IPS-20b (cell line): Measurements from ENCODE around the gene SLC25A34.
"Not testable (repeated sequence)": the region's sequence is repeated elsewhere in the genome, so short reads cannot be mapped to it uniquely, and the experiment has no call there.

Source experiments
- H3K27ac ChIP-seq: one replicate; pipeline ENCODE4 v1.5.1; 2013; ENCODE audit warnings: low read length
- H3K27me3 ChIP-seq: 2 replicates; pipeline ENCODE4 v1.6.1; 2013; ENCODE audit warnings: mild to moderate bottlenecking, low read length, inconsistent platforms; ENCODE audit not compliant: insufficient read depth
- H3K36me3 ChIP-seq: 2 replicates; pipeline ENCODE4 v1.6.1; 2013; ENCODE audit warnings: low read depth, mild to moderate bottlenecking, inconsistent platforms, low read length, moderate library complexity; ENCODE audit not compliant: insufficient read depth
- H3K4me1 ChIP-seq: 2 replicates; pipeline ENCODE4 v1.6.1; 2013; ENCODE audit warnings: mild to moderate bottlenecking, control low read depth, inconsistent platforms, low read length, moderate library complexity; ENCODE audit not compliant: insufficient read depth
- H3K4me3 ChIP-seq: 2 replicates; pipeline ENCODE4 v1.5.1; 2013; ENCODE audit warnings: mild to moderate bottlenecking, low read length, inconsistent platforms
- H3K9ac ChIP-seq: 2 replicates; pipeline ENCODE4 v1.6.1; 2013; ENCODE audit warnings: low read depth, mild to moderate bottlenecking, inconsistent platforms, low read length, moderate library complexity
- H3K9me3 ChIP-seq: 2 replicates; pipeline ENCODE4 v1.6.1; 2013; ENCODE audit warnings: mild to moderate bottlenecking, low read depth, low read length, inconsistent platforms; ENCODE audit not compliant: insufficient read depth

Gene SLC25A34

DNA sequence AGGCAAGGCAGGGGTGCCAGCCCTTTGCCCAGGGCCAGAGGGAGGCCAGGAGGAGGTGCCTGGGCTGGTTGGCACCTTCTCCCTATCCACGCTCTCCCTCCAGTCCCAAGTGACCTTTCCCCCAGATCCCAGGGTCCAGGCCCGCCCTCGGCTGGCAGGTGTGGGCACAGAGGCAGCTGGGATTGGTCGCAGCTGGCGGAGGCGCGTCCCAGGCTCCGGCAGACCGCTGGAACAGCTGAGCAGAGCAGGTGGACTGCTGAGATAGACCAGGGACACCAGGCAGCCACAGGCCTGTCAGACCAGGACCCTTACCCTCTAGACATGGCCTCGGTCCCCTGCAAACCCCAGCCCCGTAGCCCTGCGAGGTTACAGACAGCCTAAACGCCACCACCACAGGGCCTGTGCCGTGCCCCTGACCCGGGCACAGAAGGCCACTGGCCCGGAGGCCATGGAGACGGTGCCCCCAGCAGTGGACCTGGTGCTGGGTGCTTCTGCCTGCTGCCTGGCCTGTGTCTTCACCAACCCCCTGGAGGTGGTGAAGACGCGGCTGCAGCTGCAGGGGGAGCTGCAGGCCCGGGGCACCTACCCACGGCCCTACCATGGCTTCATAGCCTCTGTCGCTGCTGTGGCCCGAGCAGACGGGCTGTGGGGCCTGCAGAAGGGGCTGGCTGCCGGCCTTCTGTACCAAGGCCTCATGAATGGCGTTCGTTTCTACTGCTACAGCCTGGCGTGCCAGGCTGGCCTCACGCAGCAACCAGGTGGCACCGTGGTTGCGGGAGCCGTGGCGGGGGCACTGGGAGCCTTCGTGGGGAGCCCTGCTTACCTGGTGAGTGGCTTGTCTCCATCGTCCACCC, at the start of gene SLC25A34:
Gene SLC25A34 (plus strand): TSS at position 221 of the 854 bp plus-strand sequence. CDS start 228 bp downstream, at position 449.
- Histone ChIP-seq H3K9ac (no peak within 1 kb of the TSS; the same call in 1 of the 2 replicates), H3K9me3 (no peaks in the 10 kb centered on the region), H3K4me3 (no peak within 1 kb of the TSS), H3K36me3 (peaks cover 29% of the 10 kb centered on the region), H3K27ac (no peak within 1 kb of the TSS), H3K27me3 (no peaks in the 10 kb centered on the region), H3K4me1 (no peaks in the 10 kb centered on the region)

DNA sequence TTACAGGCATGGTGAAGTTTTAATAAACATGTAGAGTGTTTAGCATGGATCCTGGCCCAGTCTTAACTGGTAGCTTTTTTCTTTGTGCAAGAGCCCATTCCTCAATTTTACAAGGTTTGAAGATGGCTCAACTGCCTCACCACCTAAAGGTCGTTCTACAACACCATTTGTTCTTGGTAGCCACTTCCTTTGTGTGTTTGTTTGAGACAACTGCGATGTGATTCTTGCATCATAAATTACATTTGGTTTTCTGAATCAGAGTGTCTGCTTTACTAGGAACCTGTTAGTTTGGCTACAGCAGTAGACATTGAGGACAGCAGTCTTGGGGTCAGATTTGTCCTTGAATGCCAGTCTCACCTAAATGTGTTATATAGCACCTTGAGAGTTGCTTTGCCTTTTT, 48.6 kb upstream of the SLC25A34 start:
- Histone ChIP-seq H3K27me3 (no peaks in the 10 kb centered on the region), H3K9ac (no peak overlapping the region), H3K4me1 (0 out of 2 replicates have a peak, but pooled peaks cover 3% of the 10 kb centered on the region), H3K27ac (no peak overlapping the region), H3K9me3 (no peaks in the 10 kb centered on the region), H3K36me3 (no peaks in the 10 kb centered on the region), H3K4me3 (no peak overlapping the region)

- no peaks in the 10 kb centered on the region for H3K27me3 ChIP-seq
- no peak overlapping the region for H3K9ac ChIP-seq
- H3K27ac ChIP-seq: no peak overlapping the region
- no peaks in the 10 kb centered on the region for H3K36me3 ChIP-seq
- 0 out of 2 replicates have a peak, but pooled peaks cover 3% of the 10 kb centered on the region for H3K4me1 ChIP-seq
- H3K9me3 ChIP-seq: no peaks in the 10 kb centered on the region
- no peak overlapping the region for H3K4me3 ChIP-seq
Measured at GRCh38 chr1:15690317-15690716, 45.7 kb upstream of the SLC25A34 start.

DNA sequence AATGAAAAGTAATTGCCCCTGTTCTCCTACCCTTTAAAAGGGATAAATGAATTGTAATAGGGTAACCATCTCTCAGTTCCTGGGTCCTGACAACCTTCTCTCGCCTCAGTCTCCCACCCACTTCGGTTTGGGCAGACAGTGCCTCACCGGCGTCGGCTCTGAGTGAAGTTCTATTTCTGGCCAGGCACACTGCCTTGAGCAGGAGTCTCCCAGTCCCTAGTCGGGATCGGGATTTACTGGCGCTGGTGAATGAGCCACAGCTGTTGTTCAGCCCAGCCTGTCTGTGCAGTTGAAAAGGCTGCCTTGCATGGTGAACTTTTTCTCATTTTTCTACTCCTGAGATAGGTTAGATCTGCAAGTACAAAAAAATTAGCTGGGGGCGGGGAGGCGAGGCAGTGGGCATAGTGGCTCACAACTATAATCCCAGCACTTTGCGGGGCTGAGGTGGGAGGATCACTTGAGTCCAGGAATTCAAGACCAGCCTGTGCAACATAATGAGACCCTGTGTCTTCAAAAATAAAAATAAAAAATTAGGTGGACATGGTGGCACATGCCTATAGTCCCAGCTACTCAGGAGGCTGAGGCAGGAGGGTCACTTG, 44.5 kb upstream of the SLC25A34 start:
- no peak overlapping the region for H3K4me3 ChIP-seq
- no peaks in the 10 kb centered on the region for H3K36me3 ChIP-seq
- no peaks in the 10 kb centered on the region for H3K4me1 ChIP-seq
- no peak overlapping the region for H3K9ac ChIP-seq
- no peaks in the 10 kb centered on the region for H3K9me3 ChIP-seq
- H3K27ac ChIP-seq: no peak overlapping the region
- H3K27me3 ChIP-seq: no peaks in the 10 kb centered on the region

- no peaks in the 10 kb centered on the region for H3K9me3 ChIP-seq
- H3K27ac ChIP-seq: no peak overlapping the region
- H3K4me1 ChIP-seq: no peaks in the 10 kb centered on the region
- H3K9ac ChIP-seq: no peak overlapping the region
- H3K36me3 ChIP-seq: no peaks in the 10 kb centered on the region
- H3K27me3 ChIP-seq: no peaks in the 10 kb centered on the region
- no peak overlapping the region for H3K4me3 ChIP-seq
Measured at GRCh38 chr1:15692121-15692682, 43.9 kb upstream of the SLC25A34 start.

DNA sequence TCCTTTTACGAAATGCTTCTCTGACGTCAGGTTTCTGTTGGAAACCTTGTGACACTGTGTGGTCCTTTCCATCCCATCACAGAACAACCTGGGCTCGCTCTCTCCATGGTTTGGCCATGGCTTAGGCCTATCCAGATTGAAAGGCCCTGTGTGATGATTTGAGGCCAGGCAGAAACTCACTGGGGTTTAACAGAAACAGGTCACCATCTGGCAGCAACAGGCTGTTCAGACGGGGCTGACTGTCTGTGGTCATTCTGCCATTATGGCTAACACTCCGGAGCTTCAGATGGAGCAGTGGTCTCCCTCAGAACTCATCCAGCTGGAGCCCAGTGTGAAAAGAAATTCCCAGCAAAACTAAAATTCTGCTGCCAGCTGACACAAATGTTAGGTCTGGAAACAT, 42.7 kb upstream of the SLC25A34 start:
- Histone ChIP-seq H3K27ac (no peak overlapping the region), H3K4me1 (no peaks in the 10 kb centered on the region), H3K9ac (no peak overlapping the region; the same call in 1 of the 2 replicates), H3K27me3 (no peaks in the 10 kb centered on the region), H3K9me3 (no peaks in the 10 kb centered on the region), H3K36me3 (no peaks in the 10 kb centered on the region), H3K4me3 (no peak overlapping the region)

DNA sequence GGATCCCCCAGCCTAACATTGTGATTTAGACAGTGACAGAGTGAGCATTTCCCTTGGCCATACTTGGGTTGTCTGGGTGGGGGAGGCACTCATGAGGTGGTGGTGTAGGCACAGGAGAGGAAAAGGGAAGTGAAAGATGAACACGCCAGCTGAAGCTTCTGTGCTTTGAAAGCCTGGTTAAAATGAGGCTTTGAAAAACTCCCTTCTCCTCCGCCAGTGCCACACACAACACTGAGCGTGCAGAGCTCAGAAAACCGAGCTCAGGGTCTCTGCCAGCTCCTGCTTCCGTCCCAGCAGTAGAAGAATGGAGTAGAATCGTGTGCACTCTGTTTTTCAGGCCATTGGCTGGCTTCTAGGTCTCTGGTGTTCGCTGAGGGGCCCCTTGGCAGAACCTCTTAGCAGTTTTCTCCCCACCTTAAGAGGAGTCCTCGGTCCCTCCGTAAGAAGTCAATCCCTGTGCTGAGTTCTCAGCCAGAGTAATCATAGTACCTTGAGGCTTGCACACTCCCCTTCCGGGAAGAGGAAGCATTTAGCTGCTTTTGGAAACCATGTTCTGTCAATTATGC, 39.0 kb upstream of the SLC25A34 start:
- no peaks in the 10 kb centered on the region for H3K36me3 ChIP-seq
- no peaks in the 10 kb centered on the region for H3K9me3 ChIP-seq
- H3K4me3 ChIP-seq: no peak overlapping the region
- H3K27ac ChIP-seq: no peak overlapping the region
- no peaks in the 10 kb centered on the region for H3K4me1 ChIP-seq
- H3K9ac ChIP-seq: no peak overlapping the region
- no peaks in the 10 kb centered on the region for H3K27me3 ChIP-seq

- no peaks in the 10 kb centered on the region for H3K36me3 ChIP-seq
- no peak overlapping the region for H3K9ac ChIP-seq
- no peak overlapping the region for H3K27ac ChIP-seq
- H3K9me3 ChIP-seq: no peaks in the 10 kb centered on the region
- no peaks in the 10 kb centered on the region for H3K27me3 ChIP-seq
- no peaks in the 10 kb centered on the region for H3K4me1 ChIP-seq
- no peak overlapping the region for H3K4me3 ChIP-seq
Measured at GRCh38 chr1:15698201-15698600, 37.9 kb upstream of the SLC25A34 start.

DNA sequence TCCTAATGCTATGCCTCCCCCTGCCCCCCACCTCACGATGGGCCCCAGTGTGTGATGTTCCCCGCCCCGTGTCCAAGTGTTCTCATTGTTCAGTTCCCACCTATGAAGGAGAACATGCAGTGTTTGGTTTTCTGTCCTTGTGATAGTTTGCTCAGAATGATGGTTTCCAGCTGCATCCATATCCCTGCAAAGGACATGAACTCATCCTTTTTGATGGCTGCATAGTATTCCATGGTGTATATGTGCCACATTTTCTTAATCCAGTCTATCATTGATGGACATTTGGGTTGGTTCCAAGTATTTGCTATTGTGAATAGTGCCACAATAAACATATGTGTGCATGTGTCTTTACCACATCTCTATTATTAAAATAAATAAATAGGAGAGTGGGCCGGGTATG, 36.7 kb upstream of the SLC25A34 start:
- H3K27ac ChIP-seq, H3K27me3 ChIP-seq, H3K9ac ChIP-seq, H3K9me3 ChIP-seq, H3K4me1 ChIP-seq, H3K4me3 ChIP-seq, H3K36me3 ChIP-seq: not testable (repeated sequence)

DNA sequence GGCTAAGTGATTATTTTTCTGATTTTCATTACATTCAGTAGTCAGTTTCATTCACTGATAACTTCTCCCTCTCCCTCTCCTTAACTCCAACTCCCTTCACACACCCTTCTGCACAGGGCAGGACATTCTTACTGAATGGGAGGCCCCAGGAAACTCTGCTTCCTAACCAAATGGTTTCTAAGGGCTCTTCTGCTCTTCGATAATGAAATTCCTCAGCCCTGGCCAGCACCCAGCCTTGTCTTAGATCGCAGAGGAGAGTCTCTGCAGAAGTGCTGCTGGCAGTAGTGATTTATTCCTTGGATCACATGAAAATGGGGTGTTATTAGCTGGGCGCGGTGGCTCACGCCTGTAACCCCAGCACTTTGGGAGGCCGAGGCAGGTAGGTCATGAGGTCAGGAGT, 35.5 kb upstream of the SLC25A34 start:
- Histone ChIP-seq H3K4me1 (no peaks in the 10 kb centered on the region), H3K27me3 (no peaks in the 10 kb centered on the region), H3K4me3 (no peak overlapping the region), H3K27ac (no peak overlapping the region), H3K36me3 (no peaks in the 10 kb centered on the region), H3K9ac (no peak overlapping the region), H3K9me3 (no peaks in the 10 kb centered on the region)

- Histone ChIP-seq H3K27ac (no peak overlapping the region), H3K4me3 (no peak overlapping the region), H3K4me1 (no peaks in the 10 kb centered on the region), H3K36me3 (no peaks in the 10 kb centered on the region), H3K27me3 (no peaks in the 10 kb centered on the region), H3K9ac (no peak overlapping the region), H3K9me3 (no peaks in the 10 kb centered on the region)
Measured at GRCh38 chr1:15701784-15702183, 34.3 kb upstream of the SLC25A34 start.
